ENCODE measurements around the gene NR2F1-AS1. TPM values are rescaled to one million over a fixed set of nuclear protein-coding genes. Genes with fewer than 3 reads are reported as not detected.
A peak's percentile ranks its signal among the peaks of the same experiment; 100 is the strongest.

NR2F1-AS1 gene
- total and polyA plus RNA-seq, 2 experiments from 2014 or later = 0.45 to 0.49 TPM

DNA sequence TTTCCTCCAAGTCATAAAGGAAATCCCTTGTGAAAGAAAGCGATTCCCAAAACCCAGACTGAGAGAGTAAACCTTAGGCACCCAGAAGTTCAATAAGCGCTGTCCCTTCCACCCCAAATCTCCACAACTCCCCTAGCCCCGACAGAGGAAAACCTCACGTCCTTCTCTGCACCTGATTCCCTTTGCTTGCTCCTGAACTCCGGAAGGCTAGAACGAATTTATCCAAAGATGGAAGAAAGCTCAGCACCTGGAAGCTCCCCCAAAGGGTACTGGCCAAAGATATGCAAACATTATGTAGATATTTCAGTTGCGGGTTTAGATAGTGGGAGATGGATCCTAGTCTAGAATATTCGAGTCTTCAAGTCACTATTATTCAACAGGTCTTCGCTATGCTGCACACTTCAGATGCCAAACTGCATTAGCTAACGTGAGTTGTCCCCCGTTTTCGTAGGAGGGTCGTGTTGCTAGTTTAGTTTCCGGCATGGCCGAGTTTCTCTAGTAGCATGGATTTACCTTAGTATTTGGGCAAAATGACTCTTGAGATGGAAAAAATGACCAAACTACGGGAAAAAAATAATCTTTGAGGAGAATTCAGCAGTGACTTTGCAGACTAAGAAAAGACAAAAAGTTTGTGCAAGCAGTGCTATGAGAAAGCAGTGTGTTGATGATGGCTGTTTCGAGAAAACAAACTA is 29.7 kb upstream of the NR2F1-AS1 start:
- H3K4me1 ChIP-seq (ENCODE audit: low read depth) = no peaks in the 10 kb centered on the region
- H3K27me3 ChIP-seq = peaks cover 100% of the 10 kb centered on the region

DNA sequence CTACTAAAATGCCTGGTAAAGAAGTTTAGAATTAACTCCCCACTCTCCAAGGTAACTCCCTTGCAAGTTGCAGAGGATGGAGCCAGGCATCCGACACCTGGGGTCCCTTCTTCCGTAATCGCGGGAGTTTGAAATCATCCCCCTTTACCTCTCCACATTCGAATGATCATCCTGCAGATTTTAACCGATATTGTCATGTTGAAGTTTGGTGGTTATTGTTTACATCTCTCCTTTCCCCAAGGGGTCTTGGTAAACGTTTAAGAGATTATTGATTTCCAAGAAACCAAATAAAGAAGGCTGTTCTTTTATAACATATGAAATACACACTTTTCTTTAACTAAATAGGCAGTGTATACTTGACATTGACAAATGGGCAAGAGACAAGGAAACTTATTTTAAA is 28.7 kb upstream of the NR2F1-AS1 start:
- H3K4me3 ChIP-seq = no peak overlapping the region
- no peak for DNase-seq (ENCODE audit: low read depth in 1 of 2, low spot score in 1 of 2)

More for the DNA sequence above, 29.7 kb upstream of the NR2F1-AS1 start:
- Histone ChIP-seq H3K9me3 (ENCODE audit: low read depth) (no peaks in the 10 kb centered on the region), H3K27ac (no peak overlapping the region), H3K36me3 (no peaks in the 10 kb centered on the region), H3K4me3 (no peak overlapping the region)
- no peak for TF ChIP-seq CTCF (IDR thresholded peaks at IDR 0.05; ENCODE audit: low read depth, low read length)
- no peak for DNase-seq (ENCODE audit: low read depth in 1 of 2, low spot score in 1 of 2)

GRCh38 chr5:93608855-93609254 is 27.8 kb upstream of the NR2F1-AS1 start:
- TF ChIP-seq CTCF (IDR thresholded peaks at IDR 0.05; ENCODE audit: low read depth, low read length) = no peak
- Histone ChIP-seq H3K4me3 (no peak overlapping the region), H3K9me3 (ENCODE audit: low read depth) (no peaks in the 10 kb centered on the region), H3K27ac (no peak overlapping the region), H3K4me1 (ENCODE audit: low read depth) (no peaks in the 10 kb centered on the region), H3K27me3 (peaks cover 100% of the 10 kb centered on the region), H3K36me3 (no peaks in the 10 kb centered on the region)
- no peak for DNase-seq (ENCODE audit: low read depth in 1 of 2, low spot score in 1 of 2)

More for the DNA sequence above, 28.7 kb upstream of the NR2F1-AS1 start:
- Histone ChIP-seq H3K4me1 (ENCODE audit: low read depth) (no peaks in the 10 kb centered on the region), H3K36me3 (no peaks in the 10 kb centered on the region), H3K27me3 (peaks cover 100% of the 10 kb centered on the region), H3K9me3 (ENCODE audit: low read depth) (no peaks in the 10 kb centered on the region), H3K27ac (no peak overlapping the region)
- TF ChIP-seq CTCF (IDR thresholded peaks at IDR 0.05; ENCODE audit: low read depth, low read length) = no peak

DNA sequence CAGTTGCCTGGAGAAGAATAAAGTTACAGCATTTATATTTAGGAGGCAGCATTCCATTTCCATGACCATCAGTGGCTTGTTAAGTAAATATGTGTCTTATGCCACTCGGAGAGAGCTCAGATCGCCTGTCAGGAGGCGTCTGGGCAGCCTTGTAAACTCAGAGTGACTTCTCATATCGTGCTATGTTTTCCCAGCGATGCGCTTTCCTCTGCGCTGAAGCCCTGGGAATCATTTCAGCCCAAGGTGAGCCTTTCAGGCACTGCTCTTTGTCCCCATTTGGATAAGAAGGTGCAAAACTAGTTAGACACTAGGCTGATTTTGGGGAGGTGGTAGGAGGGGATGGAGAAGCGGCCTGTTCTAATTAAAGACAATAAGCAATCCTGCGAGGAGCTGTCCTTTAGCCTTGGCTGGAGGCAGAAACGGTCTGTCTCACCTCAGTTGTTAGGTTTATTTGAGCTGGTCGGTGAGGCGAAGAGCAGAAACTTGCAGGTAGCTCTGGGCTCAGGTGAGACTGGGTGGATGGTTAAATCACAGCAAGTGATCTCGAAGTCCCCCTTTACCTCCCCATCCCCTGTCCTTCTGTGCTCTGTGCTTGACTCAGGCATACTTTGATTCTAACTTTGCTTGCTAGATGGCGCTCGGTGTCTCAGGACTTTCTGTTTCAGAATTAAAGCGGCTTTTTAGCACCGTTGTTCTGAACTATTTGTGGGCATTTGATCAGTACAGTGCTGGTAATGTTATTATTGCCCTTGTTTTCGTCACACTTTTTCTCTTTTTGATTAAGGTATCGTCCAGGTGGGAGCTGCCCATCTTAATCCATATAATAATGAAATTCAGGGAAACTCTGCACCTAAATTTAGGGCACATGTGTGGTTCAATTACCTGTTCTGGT is 26.6 kb upstream of the NR2F1-AS1 start:
- TF ChIP-seq CTCF (IDR thresholded peaks at IDR 0.05; ENCODE audit: low read depth, low read length) = peak; percentile 73
- no peaks in the 10 kb centered on the region for H3K4me1 ChIP-seq (ENCODE audit: low read depth)
- no peak overlapping the region for H3K4me3 ChIP-seq
- H3K27ac ChIP-seq = no peak overlapping the region
- no peaks in the 10 kb centered on the region for H3K9me3 ChIP-seq (ENCODE audit: low read depth)
- DNase-seq (ENCODE audit: low read depth in 1 of 2, low spot score in 1 of 2) = peak; percentile 68 to 79
- H3K27me3 ChIP-seq = peaks cover 100% of the 10 kb centered on the region
- no peaks in the 10 kb centered on the region for H3K36me3 ChIP-seq

GRCh38 chr5:93606382-93606752 is 25.3 kb upstream of the NR2F1-AS1 start:
- Histone ChIP-seq H3K9me3 (ENCODE audit: low read depth) (no peaks in the 10 kb centered on the region), H3K27me3 (peaks cover 100% of the 10 kb centered on the region), H3K4me1 (ENCODE audit: low read depth) (no peaks in the 10 kb centered on the region), H3K27ac (no peak overlapping the region), H3K4me3 (no peak overlapping the region), H3K36me3 (no peaks in the 10 kb centered on the region)
- DNase-seq (ENCODE audit: low read depth in 1 of 2, low spot score in 1 of 2) = no peak
- no peak for TF ChIP-seq CTCF (IDR thresholded peaks at IDR 0.05; ENCODE audit: low read depth, low read length)

Measured in cardiac muscle cell (in vitro differentiated cells and primary cell).